Measurements from ENCODE around the gene KLHL7.

- TF ChIP-seq POLR2AphosphoS5 (IDR thresholded peaks at IDR 0.05; ENCODE audit: low read depth, low read length): no peak
- no peak for TF ChIP-seq POLR2A (IDR thresholded peaks at IDR 0.05; ENCODE audit: low read depth, low read length)
- TF ChIP-seq TAF1 (IDR thresholded peaks at IDR 0.05; ENCODE audit: borderline replicate concordance, low read depth, low read length): no peak
Observed at GRCh38 chr7:23205577-23205908, 100.0 kb downstream of the KLHL7 start.
